Keratinocyte (primary cell): Measurements from ENCODE around the gene P3H2. TPM values are rescaled to one million over a fixed set of nuclear protein-coding genes. Genes with fewer than 3 reads are reported as not detected.

Experiments
- DNase-seq: peaks from one replicate; pipeline ENCODE4 v3.0.0-alpha.2; 2011; ENCODE audit warnings: low read depth, missing footprints, low spot score
- FAIRE-seq: peaks from 2 replicates; lab custom pipeline; 2011; peaks lifted over from hg19 to GRCh38; lab: Jason Lieb, UNC
- H2AFZ ChIP-seq: 2 replicates; pipeline ENCODE4 v1.6.0; 2012; ENCODE audit warnings: low read length, control low read depth, inconsistent platforms; ENCODE audit not compliant: control insufficient read depth
- H3K27ac ChIP-seq: 2 replicates; pipeline ENCODE4 v1.5.1; 2011; ENCODE audit warnings: low read length; ENCODE audit not compliant: control insufficient read depth, insufficient read depth
- H3K27me3 ChIP-seq: 3 replicates; pipeline ENCODE4 v1.6.0; 2011; ENCODE audit warnings: low read length; ENCODE audit not compliant: control insufficient read depth, insufficient read depth; ENCODE audit errors: extremely low read depth
- H3K36me3 ChIP-seq, 2 experiments: 2 replicates in 1 of 2; 3 replicates in 1 of 2; pipeline ENCODE4 v1.5.1; 2011; ENCODE audit warnings: low read length in 2 of 2, mild to moderate bottlenecking in 1 of 2; ENCODE audit not compliant: control insufficient read depth in 2 of 2, insufficient read depth in 2 of 2; ENCODE audit errors: extremely low read depth in 1 of 2
- H3K4me1 ChIP-seq: 3 replicates; pipeline ENCODE4 v1.5.1; 2011; ENCODE audit warnings: low read length; ENCODE audit not compliant: control insufficient read depth, insufficient read depth; ENCODE audit errors: extremely low read depth
- H3K4me2 ChIP-seq: 3 replicates; pipeline ENCODE4 v1.6.0; 2011; ENCODE audit warnings: low read depth, low read length; ENCODE audit not compliant: control insufficient read depth, insufficient read depth; ENCODE audit errors: extremely low read depth
- H3K4me3 ChIP-seq, 3 experiments: fragments of 200-600 bp in 1 of 3; sonication (generic) in 1 of 3; 2 replicates in 2 of 3; 3 replicates in 1 of 3; pipeline ENCODE4 v1.5.1; 2011 to 2016; ENCODE audit warnings: low read length in 3 of 3, mild to moderate bottlenecking in 3 of 3, control low read depth in 2 of 3, inconsistent platforms in 1 of 3, low read depth in 1 of 3, mixed read lengths in 1 of 3, mixed run types in 1 of 3, moderate library complexity in 1 of 3; ENCODE audit not compliant: control insufficient read depth in 2 of 3, insufficient read depth in 2 of 3; ENCODE audit errors: extremely low read depth in 1 of 3
- H3K79me2 ChIP-seq: 2 replicates; pipeline ENCODE4 v1.6.0; 2012; ENCODE audit warnings: low read length; ENCODE audit not compliant: control insufficient read depth, insufficient read depth
- H3K9ac ChIP-seq: 3 replicates; pipeline ENCODE4 v1.6.0; 2011; ENCODE audit warnings: low read length; ENCODE audit not compliant: control insufficient read depth, insufficient read depth; ENCODE audit errors: extremely low read depth
- H3K9me1 ChIP-seq: 3 replicates; pipeline ENCODE4 v1.6.0; 2011; ENCODE audit warnings: low read length; ENCODE audit not compliant: control insufficient read depth, insufficient read depth; ENCODE audit errors: extremely low read depth
- H3K9me3 ChIP-seq: 2 replicates; pipeline ENCODE4 v1.5.1; 2012; ENCODE audit warnings: low read depth, low read length; ENCODE audit not compliant: control insufficient read depth
- H4K20me1 ChIP-seq: 3 replicates; pipeline ENCODE4 v1.6.0; 2011; ENCODE audit warnings: low read length; ENCODE audit not compliant: control insufficient read depth, insufficient read depth; ENCODE audit errors: extremely low read depth
- CTCF ChIP-seq, 3 experiments: IDR thresholded peaks in 1 of 3; conservative IDR thresholded peaks in 1 of 3; optimal IDR thresholded peaks in 1 of 3; 2 replicates in 2 of 3; 3 replicates in 1 of 3; pipeline versions ENCODE3 to v1.5.1; 2011; ENCODE audit warnings: low read length in 3 of 3, mild to moderate bottlenecking in 3 of 3, moderate library complexity in 2 of 3, control low read depth in 1 of 3, inconsistent platforms in 1 of 3; ENCODE audit not compliant: insufficient read depth in 2 of 3; ENCODE audit errors: extremely low read depth in 1 of 3
- EZH2 ChIP-seq: IDR thresholded peaks from one replicate; pipeline ENCODE4 v1.6.1; 2012; ENCODE audit warnings: inconsistent platforms, mild to moderate bottlenecking, low read length, moderate library complexity
- dilution Hi-C: fragments of 300-500 bp; cut with MboI; formaldehyde crosslinking; loops from one replicate; pipeline ENCODE4 v1.7.0; 2020; ENCODE audit warnings: low sequenced_read_pairs; ENCODE audit not compliant: extremely low pct_ligation_motif_present
- polyA plus RNA-seq, 5 experiments: library from polyadenylated mRNA; depleted of rRNA in 3 of 5; stranded (reverse) in 3 of 5; stranded (forward) in 1 of 5; unstranded in 1 of 5; fragments of >200 nt; gene quantifications; 1 replicate in 1 of 5; 2 replicates in 3 of 5; 3 replicates in 1 of 5; pipeline versions ENCODE4 v1.2.1 to v1.2.3, GENCODE V29; 2011 to 2012; ENCODE audit warnings: missing spikeins in 2 of 5, low read depth in 1 of 5, low replicate concordance in 1 of 5

P3H2 gene
- polyA plus RNA-seq, 1 donor (not counting 4 experiments of a cell fraction or from before 2014, with no cell fraction given) = 115 TPM

DNA sequence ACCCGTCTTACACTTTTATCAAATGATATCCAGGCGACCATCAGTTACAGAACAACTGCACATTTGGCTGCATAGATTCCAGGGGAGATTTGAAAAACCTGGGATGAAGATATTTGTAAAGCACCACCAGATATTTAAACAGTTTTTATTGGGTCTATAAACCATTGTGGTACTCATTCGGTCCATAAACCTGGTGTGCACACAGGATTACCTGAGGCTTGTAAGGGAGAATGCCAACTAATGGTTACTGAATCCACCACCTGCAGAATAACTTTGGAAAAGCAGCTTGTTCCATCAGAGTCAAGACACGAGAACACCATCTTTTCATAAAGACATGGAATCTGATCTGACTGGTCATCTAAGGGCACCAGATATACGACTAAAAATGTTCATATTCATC, 80.6 kb downstream of the P3H2 start:
- H3K9me1 ChIP-seq = no peaks in the 10 kb centered on the region
- FAIRE-seq = peak; percentile 77
- no peak for DNase-seq
- H3K4me3 ChIP-seq = no peak overlapping the region
- no peak overlapping the region for H3K9ac ChIP-seq
- H3K27ac ChIP-seq = no peak overlapping the region
- H3K4me2 ChIP-seq = no peak overlapping the region
- no peaks in the 10 kb centered on the region for H3K9me3 ChIP-seq
- H2AFZ ChIP-seq = no peak overlapping the region
- no peak for TF ChIP-seq EZH2
- no peak for TF ChIP-seq CTCF (optimal IDR thresholded peaks at IDR 0.05 in 1 of 3, IDR thresholded peaks at IDR 0.05 in 1 of 3, conservative IDR thresholded peaks at IDR 0.05 in 1 of 3; ENCODE audit: extremely low read depth in 1 of 3, insufficient read depth in 2 of 3, low read length in 3 of 3)
- peaks cover 47% of the 10 kb centered on the region for H3K4me1 ChIP-seq
- H4K20me1 ChIP-seq = no peaks in the 10 kb centered on the region
- dilution Hi-C loops = no loop called here
- no peaks in the 10 kb centered on the region for H3K27me3 ChIP-seq
- peaks cover 56% of the 10 kb centered on the region for H3K79me2 ChIP-seq
- H3K36me3 ChIP-seq = no peaks in the 10 kb centered on the region

DNA sequence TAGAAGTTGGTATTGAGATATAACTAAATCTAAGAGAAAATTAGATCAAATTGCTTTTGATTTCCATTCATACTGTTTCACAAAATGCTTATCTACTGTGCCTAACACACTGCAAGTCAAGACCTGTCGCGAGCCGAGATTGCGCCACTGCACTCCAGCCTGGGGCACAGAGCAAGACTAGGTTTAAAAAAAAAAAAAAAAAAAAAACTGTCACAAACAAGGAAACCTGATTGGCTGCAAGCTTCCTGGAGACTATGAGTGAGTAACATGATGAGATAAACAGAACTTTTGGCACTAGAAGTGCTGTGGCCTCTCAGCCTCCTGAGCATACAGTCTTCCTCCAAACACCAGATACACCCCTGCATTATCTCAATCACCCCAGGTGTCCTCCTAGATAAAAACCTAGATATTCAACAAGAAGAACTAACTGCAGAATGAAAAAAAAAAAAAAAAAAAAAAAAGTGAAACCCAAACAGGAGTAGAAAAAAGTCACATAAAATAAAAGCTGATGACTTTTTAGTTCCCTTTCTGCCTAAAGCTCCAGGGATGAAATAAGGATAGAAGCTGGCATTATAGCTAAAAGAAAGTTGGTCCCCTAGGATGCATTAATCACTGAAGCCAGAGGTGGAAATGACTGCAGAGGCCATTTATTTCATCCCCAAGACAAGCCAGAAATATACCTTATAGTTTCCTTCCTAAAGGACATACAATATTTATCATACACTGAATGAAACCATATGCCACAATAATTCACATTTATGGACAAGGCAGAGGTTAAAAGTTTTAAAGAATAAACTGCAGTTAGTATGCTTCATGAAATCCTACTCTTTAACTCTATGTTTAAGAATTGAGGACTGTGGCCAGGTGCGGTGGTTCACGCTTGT, 82.4 kb downstream of the P3H2 start:
- no peaks in the 10 kb centered on the region for H3K27me3 ChIP-seq

More for the DNA sequence above, 82.4 kb downstream of the P3H2 start:
- Histone ChIP-seq H3K9ac (peak overlapping the region; percentile 43), H3K9me3 (no peaks in the 10 kb centered on the region), H3K4me2 (peak overlapping the region; percentile 73), H4K20me1 (no peaks in the 10 kb centered on the region), H3K4me1 (peaks cover 32% of the 10 kb centered on the region), H3K4me3 (no peak overlapping the region), H3K79me2 (peaks cover 43% of the 10 kb centered on the region), H2AFZ (no peak overlapping the region), H3K27ac (peak overlapping the region; percentile 61), H3K9me1 (no peaks in the 10 kb centered on the region), H3K36me3 (no peaks in the 10 kb centered on the region)
- DNase-seq = peak; percentile 79
- dilution Hi-C loops = no loop called here
- TF ChIP-seq EZH2 (no peak), CTCF (optimal IDR thresholded peaks at IDR 0.05 in 1 of 3, IDR thresholded peaks at IDR 0.05 in 1 of 3, conservative IDR thresholded peaks at IDR 0.05 in 1 of 3; ENCODE audit: extremely low read depth in 1 of 3, insufficient read depth in 2 of 3, low read length in 3 of 3) (no peak)
- FAIRE-seq = peak; percentile 95
